Neural cell (in vitro differentiated cells): Measurements from ENCODE around the gene PAPPA2. TPM values are rescaled to one million over a fixed set of nuclear protein-coding genes. Genes with fewer than 3 reads are reported as not detected.

Source experiments
- H2AFZ ChIP-seq: fragments of 200-600, 300-800 bp; sonication (generic), shearing (Covaris generic); 2 replicates; pipeline ENCODE4 v1.6.0; 2014; ENCODE audit warnings: low read depth, mild to moderate bottlenecking, antibody characterized with exemption, low read length, moderate library complexity
- H3F3A ChIP-seq: fragments of 200-600 bp; shearing (Covaris generic); 2 replicates; pipeline ENCODE4 v1.6.1; 2016; ENCODE audit warnings: mild to moderate bottlenecking, moderate library complexity, mixed read lengths, antibody characterized with exemption, low read length; ENCODE audit not compliant: insufficient read depth, poor library complexity, severe bottlenecking
- H3K27ac ChIP-seq: fragments of 200-600, 300-800 bp; sonication (generic), shearing (Covaris generic); 2 replicates; pipeline ENCODE4 v1.5.1; 2014; ENCODE audit warnings: mild to moderate bottlenecking, low read length, moderate library complexity
- H3K27me3 ChIP-seq: fragments of 300-800, 200-600 bp; sonication (generic), shearing (Covaris generic); 2 replicates; pipeline ENCODE4 v1.6.0; 2014; ENCODE audit warnings: mild to moderate bottlenecking, low read depth, low read length, moderate library complexity; ENCODE audit not compliant: insufficient read depth
- H3K36me3 ChIP-seq: fragments of 300-800, 200-600 bp; sonication (generic), shearing (Covaris generic); 2 replicates; pipeline ENCODE4 v1.5.1; 2014; ENCODE audit warnings: mild to moderate bottlenecking, antibody characterized with exemption, low read length, moderate library complexity; ENCODE audit not compliant: insufficient read depth
- H3K4me2 ChIP-seq: fragments of 300-800, 200-600 bp; sonication (generic), shearing (Covaris generic); 2 replicates; pipeline ENCODE4 v1.6.0; 2014; ENCODE audit warnings: mild to moderate bottlenecking, low read length
- H3K4me3 ChIP-seq: fragments of 300-800, 200-600 bp; sonication (generic), shearing (Covaris generic); 2 replicates; pipeline ENCODE4 v1.5.1; 2014; ENCODE audit warnings: mild to moderate bottlenecking, low read length, moderate library complexity
- H3K79me2 ChIP-seq: fragments of 200-600 bp; shearing (Covaris generic); replicated peaks from 2 replicates; pipeline ENCODE4 v1.6.0; 2014; ENCODE audit warnings: mild to moderate bottlenecking, low read length, moderate library complexity; ENCODE audit not compliant: insufficient read depth
- H3K9ac ChIP-seq: fragments of 300-800, 200-600 bp; sonication (generic), shearing (Covaris generic); 2 replicates; pipeline ENCODE4 v1.6.1; 2016; ENCODE audit warnings: mild to moderate bottlenecking, low read length, mixed read lengths
- H3K9me2 ChIP-seq: fragments of 200-600 bp; shearing (Covaris generic); 2 replicates; pipeline ENCODE4 v1.6.1; 2016; ENCODE audit warnings: mild to moderate bottlenecking, low read length, mixed read lengths; ENCODE audit not compliant: insufficient read depth
- H3K9me3 ChIP-seq: fragments of 200-600, 300-800 bp; sonication (generic), shearing (Covaris generic); 2 replicates; pipeline ENCODE4 v1.6.1; 2016; ENCODE audit warnings: mild to moderate bottlenecking, mixed run types, low read length, moderate library complexity, mixed read lengths
- H4K20me1 ChIP-seq: fragments of 200-600 bp; shearing (Covaris generic); 2 replicates; pipeline ENCODE4 v1.6.1; 2016; ENCODE audit warnings: mild to moderate bottlenecking, mixed run types; ENCODE audit not compliant: insufficient read depth
- EP300 ChIP-seq: fragments of 450-650 bp; conservative IDR thresholded peaks from 2 replicates; pipeline ENCODE4 v1.6.1; 2014; ENCODE audit warnings: antibody characterized with exemption, mild to moderate bottlenecking, moderate library complexity; ENCODE audit not compliant: poor library complexity, severe bottlenecking
- EZH2 ChIP-seq: fragments of 200-600, 300-800 bp; shearing (Covaris generic), sonication (generic); IDR thresholded peaks from 2 replicates; pipeline ENCODE4 v1.6.1; 2014; ENCODE audit warnings: antibody characterized with exemption, low read length, borderline replicate concordance, mild to moderate bottlenecking; ENCODE audit not compliant: insufficient read depth, poor library complexity, severe bottlenecking
- MXI1 ChIP-seq: fragments of 450-650 bp; conservative IDR thresholded peaks from 2 replicates; pipeline ENCODE4 v1.6.1; 2014; ENCODE audit warnings: antibody characterized with exemption, mild to moderate bottlenecking; ENCODE audit not compliant: poor library complexity, severe bottlenecking
- POLR2AphosphoS5 ChIP-seq: IDR thresholded peaks from 2 replicates; pipeline ENCODE4 v1.6.1; 2012
- RAD21 ChIP-seq: fragments of 450-650 bp; conservative IDR thresholded peaks from 2 replicates; pipeline ENCODE4 v1.6.1; 2014; ENCODE audit warnings: antibody characterized with exemption, mild to moderate bottlenecking, moderate library complexity
- SMC3 ChIP-seq: fragments of 450-650 bp; conservative IDR thresholded peaks from 2 replicates; pipeline ENCODE4 v1.6.1; 2014; ENCODE audit warnings: antibody characterized with exemption, mild to moderate bottlenecking, moderate library complexity; ENCODE audit not compliant: poor library complexity
- TAF1 ChIP-seq: IDR thresholded peaks from 2 replicates; pipeline ENCODE4 v1.6.1; 2012; ENCODE audit warnings: low read depth
- polyA plus RNA-seq: library from polyadenylated mRNA; depleted of rRNA; stranded (reverse); fragments of >200 nt; gene quantifications from 2 replicates; pipeline ENCODE4 v1.2.3, GENCODE V29; 2014
- TF ChIP-seq, protein P1 (sequence below): IDR thresholded peaks from 2 replicates; pipeline ENCODE4 v1.6.1; 2012; ENCODE audit warnings: borderline replicate concordance
- TF ChIP-seq, protein P2 (sequence below): fragments of 450-650 bp; IDR thresholded peaks from 2 replicates; pipeline ENCODE4 v1.5.1; 2014; ENCODE audit warnings: antibody characterized with exemption, mild to moderate bottlenecking, moderate library complexity; ENCODE audit not compliant: poor library complexity, severe bottlenecking

PAPPA2 gene
- polyA plus RNA-seq, 1 donor from 2014 or later = 0.59 TPM

DNA sequence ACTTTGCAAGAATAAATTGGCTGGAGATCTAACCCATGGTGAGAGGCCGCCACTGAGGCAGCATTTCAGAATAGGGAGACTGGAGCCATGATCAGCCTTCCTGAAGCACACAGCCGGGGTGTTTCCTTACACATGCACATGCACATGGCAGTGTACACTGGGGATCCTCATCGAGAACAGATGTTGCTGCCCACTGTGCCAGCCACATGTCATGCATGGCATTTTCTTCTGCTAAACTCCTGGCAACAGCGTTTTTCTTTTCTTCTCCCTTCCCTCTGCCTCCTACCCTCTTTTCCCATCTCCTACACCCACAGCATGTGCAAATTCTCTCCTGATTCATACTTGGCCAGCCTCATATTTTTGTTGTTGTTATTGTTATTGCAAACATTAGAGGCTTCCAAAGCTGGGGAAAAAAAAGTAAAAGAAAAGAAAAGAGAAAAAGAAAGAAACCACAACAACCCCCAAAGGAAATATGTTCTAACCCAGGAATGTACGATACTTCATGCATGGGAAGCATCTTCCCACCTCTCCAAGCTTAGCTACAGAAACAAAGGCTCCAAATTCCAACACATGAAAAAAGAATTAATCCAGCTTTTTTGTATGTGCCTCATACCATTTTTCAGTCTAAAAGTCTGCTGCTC lies 357.5 kb downstream of the PAPPA2 start:
- no peaks in the 10 kb centered on the region for H3F3A ChIP-seq
- no peak for TF ChIP-seq EZH2
- TF ChIP-seq, protein P1, sequence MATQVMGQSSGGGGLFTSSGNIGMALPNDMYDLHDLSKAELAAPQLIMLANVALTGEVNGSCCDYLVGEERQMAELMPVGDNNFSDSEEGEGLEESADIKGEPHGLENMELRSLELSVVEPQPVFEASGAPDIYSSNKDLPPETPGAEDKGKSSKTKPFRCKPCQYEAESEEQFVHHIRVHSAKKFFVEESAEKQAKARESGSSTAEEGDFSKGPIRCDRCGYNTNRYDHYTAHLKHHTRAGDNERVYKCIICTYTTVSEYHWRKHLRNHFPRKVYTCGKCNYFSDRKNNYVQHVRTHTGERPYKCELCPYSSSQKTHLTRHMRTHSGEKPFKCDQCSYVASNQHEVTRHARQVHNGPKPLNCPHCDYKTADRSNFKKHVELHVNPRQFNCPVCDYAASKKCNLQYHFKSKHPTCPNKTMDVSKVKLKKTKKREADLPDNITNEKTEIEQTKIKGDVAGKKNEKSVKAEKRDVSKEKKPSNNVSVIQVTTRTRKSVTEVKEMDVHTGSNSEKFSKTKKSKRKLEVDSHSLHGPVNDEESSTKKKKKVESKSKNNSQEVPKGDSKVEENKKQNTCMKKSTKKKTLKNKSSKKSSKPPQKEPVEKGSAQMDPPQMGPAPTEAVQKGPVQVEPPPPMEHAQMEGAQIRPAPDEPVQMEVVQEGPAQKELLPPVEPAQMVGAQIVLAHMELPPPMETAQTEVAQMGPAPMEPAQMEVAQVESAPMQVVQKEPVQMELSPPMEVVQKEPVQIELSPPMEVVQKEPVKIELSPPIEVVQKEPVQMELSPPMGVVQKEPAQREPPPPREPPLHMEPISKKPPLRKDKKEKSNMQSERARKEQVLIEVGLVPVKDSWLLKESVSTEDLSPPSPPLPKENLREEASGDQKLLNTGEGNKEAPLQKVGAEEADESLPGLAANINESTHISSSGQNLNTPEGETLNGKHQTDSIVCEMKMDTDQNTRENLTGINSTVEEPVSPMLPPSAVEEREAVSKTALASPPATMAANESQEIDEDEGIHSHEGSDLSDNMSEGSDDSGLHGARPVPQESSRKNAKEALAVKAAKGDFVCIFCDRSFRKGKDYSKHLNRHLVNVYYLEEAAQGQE = no peak
- no peak for TF ChIP-seq TAF1
- TF ChIP-seq RAD21 = no peak
- no peak for TF ChIP-seq SMC3
- TF ChIP-seq POLR2AphosphoS5 = no peak
- TF ChIP-seq, protein P2, sequence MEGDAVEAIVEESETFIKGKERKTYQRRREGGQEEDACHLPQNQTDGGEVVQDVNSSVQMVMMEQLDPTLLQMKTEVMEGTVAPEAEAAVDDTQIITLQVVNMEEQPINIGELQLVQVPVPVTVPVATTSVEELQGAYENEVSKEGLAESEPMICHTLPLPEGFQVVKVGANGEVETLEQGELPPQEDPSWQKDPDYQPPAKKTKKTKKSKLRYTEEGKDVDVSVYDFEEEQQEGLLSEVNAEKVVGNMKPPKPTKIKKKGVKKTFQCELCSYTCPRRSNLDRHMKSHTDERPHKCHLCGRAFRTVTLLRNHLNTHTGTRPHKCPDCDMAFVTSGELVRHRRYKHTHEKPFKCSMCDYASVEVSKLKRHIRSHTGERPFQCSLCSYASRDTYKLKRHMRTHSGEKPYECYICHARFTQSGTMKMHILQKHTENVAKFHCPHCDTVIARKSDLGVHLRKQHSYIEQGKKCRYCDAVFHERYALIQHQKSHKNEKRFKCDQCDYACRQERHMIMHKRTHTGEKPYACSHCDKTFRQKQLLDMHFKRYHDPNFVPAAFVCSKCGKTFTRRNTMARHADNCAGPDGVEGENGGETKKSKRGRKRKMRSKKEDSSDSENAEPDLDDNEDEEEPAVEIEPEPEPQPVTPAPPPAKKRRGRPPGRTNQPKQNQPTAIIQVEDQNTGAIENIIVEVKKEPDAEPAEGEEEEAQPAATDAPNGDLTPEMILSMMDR = no peak
- no peak for TF ChIP-seq EP300
- TF ChIP-seq MXI1 = no peak
- no peak overlapping the region for H3K4me3 ChIP-seq
- H4K20me1 ChIP-seq = no peaks in the 10 kb centered on the region
- H2AFZ ChIP-seq = no peak overlapping the region
- H3K9ac ChIP-seq = no peak overlapping the region
- no peak overlapping the region for H3K4me2 ChIP-seq
- no peaks in the 10 kb centered on the region for H3K36me3 ChIP-seq
- H3K27me3 ChIP-seq = no peaks in the 10 kb centered on the region
- no peak overlapping the region for H3K27ac ChIP-seq
- H3K9me2 ChIP-seq = no peaks in the 10 kb centered on the region
- H3K79me2 ChIP-seq = no peaks in the 10 kb centered on the region
- no peaks in the 10 kb centered on the region for H3K9me3 ChIP-seq

DNA sequence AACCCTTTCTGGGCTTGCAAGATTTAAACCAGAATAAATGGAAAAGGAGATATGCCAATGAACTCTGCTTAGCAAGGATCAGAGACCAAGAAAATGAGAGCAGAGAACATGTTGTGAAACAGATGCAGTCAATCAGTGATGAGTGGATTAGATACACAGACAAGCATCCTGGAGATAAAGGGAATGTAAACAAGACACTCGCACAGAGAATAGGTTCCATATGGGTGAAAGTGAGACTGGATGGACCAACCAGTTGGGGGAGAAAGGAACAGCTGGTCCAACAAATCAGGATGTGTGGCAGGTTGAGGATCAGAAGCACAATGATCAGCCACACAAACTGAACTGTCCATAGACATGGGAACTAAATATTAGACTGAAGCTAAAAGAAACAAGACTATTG lies 363.3 kb downstream of the PAPPA2 start:
- Histone ChIP-seq H3F3A (no peaks in the 10 kb centered on the region), H3K36me3 (no peaks in the 10 kb centered on the region), H3K9me3 (no peaks in the 10 kb centered on the region), H3K4me3 (no peak overlapping the region), H3K9me2 (no peaks in the 10 kb centered on the region), H3K27ac (no peak overlapping the region), H3K4me2 (no peak overlapping the region), H2AFZ (no peak overlapping the region), H4K20me1 (no peaks in the 10 kb centered on the region), H3K79me2 (no peaks in the 10 kb centered on the region), H3K27me3 (no peaks in the 10 kb centered on the region), H3K9ac (no peak overlapping the region)
- TF ChIP-seq, protein P2 = no peak
- no peak for TF ChIP-seq SMC3
- TF ChIP-seq RAD21 = no peak
- TF ChIP-seq EP300 = no peak
